Liver (tissue), 3 donors: Measurements from ENCODE around the gene SMOC2.

Experiments
- FOXA1 ChIP-seq: IDR thresholded peaks from 2 replicates; pipeline ENCODE4 v1.6.1; 2016; ENCODE audit warnings: antibody characterized with exemption
- HNF4A ChIP-seq, 2 donors: conservative IDR thresholded peaks; 2 replicates each; pipeline ENCODE4 v1.6.1; 2016; ENCODE audit warnings: antibody characterized with exemption in 2 of 2, mild to moderate bottlenecking in 2 of 2
- MAX ChIP-seq: IDR thresholded peaks from 2 replicates; pipeline ENCODE4 v1.6.1; 2016; ENCODE audit warnings: antibody characterized with exemption
- RAD21 ChIP-seq, 2 donors: IDR thresholded peaks; 2 replicates each; pipeline ENCODE4 v1.6.1; 2016; ENCODE audit warnings: antibody characterized with exemption in 2 of 2, mild to moderate bottlenecking in 2 of 2
- REST ChIP-seq: IDR thresholded peaks from 2 replicates; pipeline ENCODE4 v1.6.1; 2016; ENCODE audit warnings: antibody characterized with exemption, mild to moderate bottlenecking
- RXRA ChIP-seq, 2 donors: IDR thresholded peaks; 2 replicates each; pipeline ENCODE4 v1.6.1; 2017 to 2018; ENCODE audit warnings: antibody characterized with exemption in 2 of 2, mild to moderate bottlenecking in 1 of 2
- TAF1 ChIP-seq: conservative IDR thresholded peaks from 2 replicates; pipeline ENCODE4 v1.6.1; 2016; ENCODE audit warnings: antibody characterized with exemption, mild to moderate bottlenecking
- YY1 ChIP-seq: IDR thresholded peaks from 2 replicates; pipeline ENCODE4 v1.6.1; 2016; ENCODE audit warnings: antibody characterized with exemption, mild to moderate bottlenecking
- TF ChIP-seq, protein P1 (sequence below): fragments of 150-350 bp; IDR thresholded peaks from 2 replicates; pipeline ENCODE4 v1.5.1; 2017; ENCODE audit warnings: improper control_type of control experiment, low read depth, low read length; ENCODE audit not compliant: missing input control
- donor health status: healthy.
- donor health status: healthy.

- TF ChIP-seq, protein P1, sequence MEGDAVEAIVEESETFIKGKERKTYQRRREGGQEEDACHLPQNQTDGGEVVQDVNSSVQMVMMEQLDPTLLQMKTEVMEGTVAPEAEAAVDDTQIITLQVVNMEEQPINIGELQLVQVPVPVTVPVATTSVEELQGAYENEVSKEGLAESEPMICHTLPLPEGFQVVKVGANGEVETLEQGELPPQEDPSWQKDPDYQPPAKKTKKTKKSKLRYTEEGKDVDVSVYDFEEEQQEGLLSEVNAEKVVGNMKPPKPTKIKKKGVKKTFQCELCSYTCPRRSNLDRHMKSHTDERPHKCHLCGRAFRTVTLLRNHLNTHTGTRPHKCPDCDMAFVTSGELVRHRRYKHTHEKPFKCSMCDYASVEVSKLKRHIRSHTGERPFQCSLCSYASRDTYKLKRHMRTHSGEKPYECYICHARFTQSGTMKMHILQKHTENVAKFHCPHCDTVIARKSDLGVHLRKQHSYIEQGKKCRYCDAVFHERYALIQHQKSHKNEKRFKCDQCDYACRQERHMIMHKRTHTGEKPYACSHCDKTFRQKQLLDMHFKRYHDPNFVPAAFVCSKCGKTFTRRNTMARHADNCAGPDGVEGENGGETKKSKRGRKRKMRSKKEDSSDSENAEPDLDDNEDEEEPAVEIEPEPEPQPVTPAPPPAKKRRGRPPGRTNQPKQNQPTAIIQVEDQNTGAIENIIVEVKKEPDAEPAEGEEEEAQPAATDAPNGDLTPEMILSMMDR: no peak
- TF ChIP-seq MAX (no peak), FOXA1 (no peak), YY1 (no peak), REST (no peak), RAD21 (IDR thresholded peaks at IDR 0.05) (no peak), HNF4A (conservative IDR thresholded peaks at IDR 0.05) (no peak), RXRA (IDR thresholded peaks at IDR 0.05) (no peak), TAF1 (no peak)
Measured at GRCh38 chr6:168711666-168712300, 270.8 kb downstream of the SMOC2 start.
